Gastrocnemius medialis (tissue), 4 donors: ENCODE measurements around the gene SYT9. TPM values are rescaled to one million over a fixed set of nuclear protein-coding genes. Genes with fewer than 3 reads are reported as not detected.

Experiments used
- ATAC-seq, 2 donors: fragments of 150-250 bp; one replicate each; pipeline ENCODE4 v1.9.1; 2016
- DNase-seq, 2 donors: peaks; one replicate each; pipeline ENCODE4 v3.0.0-alpha.2; 2019
- H3K27ac ChIP-seq, 4 donors: fragments of 200-600 bp; sonication (generic); 1 replicate in 1 of 4; 2 replicates in 3 of 4; pipeline ENCODE4 v1.5.1; 2016 to 2018; ENCODE audit warnings: mild to moderate bottlenecking in 2 of 4, moderate library complexity in 1 of 4
- H3K27me3 ChIP-seq, 3 donors: fragments of 200-600 bp; sonication (generic) in 2 of 3; 1 replicate in 1 of 3; 2 replicates in 2 of 3; pipeline versions ENCODE4 v1.5.1 to v1.6.0; 2016 to 2019; ENCODE audit warnings: mild to moderate bottlenecking in 1 of 3, moderate library complexity in 1 of 3
- H3K36me3 ChIP-seq, 2 donors: fragments of 200-600 bp; sonication (generic) in 1 of 2; one replicate each; pipeline ENCODE4 v1.5.1; 2017 to 2018
- H3K4me1 ChIP-seq, 2 donors: fragments of 200-600 bp; sonication (generic) in 1 of 2; one replicate each; pipeline ENCODE4 v1.5.1; 2016 to 2017; ENCODE audit warnings: mild to moderate bottlenecking in 2 of 2
- H3K4me3 ChIP-seq, 4 donors: fragments of 200-600 bp; sonication (generic) in 3 of 4; 1 replicate in 1 of 4; 2 replicates in 3 of 4; pipeline ENCODE4 v1.5.1; 2016 to 2019; ENCODE audit warnings: mild to moderate bottlenecking in 2 of 4
- H3K9me3 ChIP-seq, 3 donors: fragments of 200-600 bp; sonication (generic) in 2 of 3; 1 replicate in 1 of 3; 2 replicates in 2 of 3; pipeline ENCODE4 v1.5.1; 2016 to 2019
- POLR2A ChIP-seq, 2 donors: fragments of 450-650 bp; IDR thresholded peaks; one replicate each; pipeline ENCODE4 v1.6.1; 2017; ENCODE audit warnings: antibody characterized with exemption in 2 of 2, mild to moderate bottlenecking in 2 of 2, moderate library complexity in 2 of 2
- in situ Hi-C, 4 donors: fragments of 200-750 bp; cut with MboI; loops; one replicate each; pipeline versions ENCODE4 v1.15.0 to v1.8.0; 2017; ENCODE audit warnings: low sequenced_read_pairs in 4 of 4
- intact Hi-C: fragments of 100-400 bp; cut with DNase I; formaldehyde crosslinking; loops from one replicate; pipeline ENCODE4 v1.15.1; 2023; ENCODE audit warnings: low total_unique reads
- total RNA-seq, 4 donors: library from RNA; depleted of rRNA; stranded (reverse); fragments of >200 nt; gene quantifications; one replicate each; pipeline versions ENCODE4 v1.1.0 to v1.2.3, GENCODE V29; 2016
- TF ChIP-seq, protein P1 (sequence below), 5 experiments: fragments of 450-650 bp in 3 of 5; fragments of 200-600 bp in 2 of 5; sonication (generic) in 2 of 5; IDR thresholded peaks in 4 of 5; conservative IDR thresholded peaks in 1 of 5; 1 replicate in 4 of 5; 2 replicates in 1 of 5; pipeline ENCODE4 v1.5.1; 2016 to 2019; ENCODE audit warnings: antibody characterized with exemption in 5 of 5, mild to moderate bottlenecking in 3 of 5, moderate library complexity in 3 of 5

The SYT9 gene
- total RNA-seq, 4 donors from 2014 or later: 0.09 TPM; not detected in 3

DNA sequence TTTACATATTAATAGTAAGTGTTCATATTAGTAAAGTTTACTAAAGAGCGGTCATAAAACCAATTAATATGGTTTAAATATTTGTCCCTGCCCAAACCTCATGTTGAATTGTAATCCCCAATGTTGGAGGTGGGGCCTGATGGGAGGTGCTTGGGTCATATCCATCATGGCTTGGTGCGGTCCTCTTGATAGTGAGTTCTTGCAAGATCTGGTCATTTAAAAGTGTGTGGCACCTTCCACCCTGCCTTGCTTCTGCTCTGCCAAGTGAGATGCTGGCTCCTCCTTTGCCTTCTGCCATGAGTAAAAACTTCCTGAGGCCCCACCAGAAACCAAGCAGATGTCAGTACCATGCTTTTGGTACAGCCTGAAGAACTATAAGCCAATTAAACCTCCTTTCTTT, 178.8 kb downstream of the SYT9 start:
- ATAC-seq (no peak), DNase-seq (no peak)
- no peaks in the 10 kb centered on the region for H3K27me3 ChIP-seq
- H3K4me3 ChIP-seq: no peak overlapping the region
- no peak for TF ChIP-seq POLR2A (IDR thresholded peaks at IDR 0.05)
- TF ChIP-seq, protein P1, sequence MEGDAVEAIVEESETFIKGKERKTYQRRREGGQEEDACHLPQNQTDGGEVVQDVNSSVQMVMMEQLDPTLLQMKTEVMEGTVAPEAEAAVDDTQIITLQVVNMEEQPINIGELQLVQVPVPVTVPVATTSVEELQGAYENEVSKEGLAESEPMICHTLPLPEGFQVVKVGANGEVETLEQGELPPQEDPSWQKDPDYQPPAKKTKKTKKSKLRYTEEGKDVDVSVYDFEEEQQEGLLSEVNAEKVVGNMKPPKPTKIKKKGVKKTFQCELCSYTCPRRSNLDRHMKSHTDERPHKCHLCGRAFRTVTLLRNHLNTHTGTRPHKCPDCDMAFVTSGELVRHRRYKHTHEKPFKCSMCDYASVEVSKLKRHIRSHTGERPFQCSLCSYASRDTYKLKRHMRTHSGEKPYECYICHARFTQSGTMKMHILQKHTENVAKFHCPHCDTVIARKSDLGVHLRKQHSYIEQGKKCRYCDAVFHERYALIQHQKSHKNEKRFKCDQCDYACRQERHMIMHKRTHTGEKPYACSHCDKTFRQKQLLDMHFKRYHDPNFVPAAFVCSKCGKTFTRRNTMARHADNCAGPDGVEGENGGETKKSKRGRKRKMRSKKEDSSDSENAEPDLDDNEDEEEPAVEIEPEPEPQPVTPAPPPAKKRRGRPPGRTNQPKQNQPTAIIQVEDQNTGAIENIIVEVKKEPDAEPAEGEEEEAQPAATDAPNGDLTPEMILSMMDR (IDR thresholded peaks at IDR 0.05 in 4 of 5, conservative IDR thresholded peaks at IDR 0.05 in 1 of 5): no peak
- intact Hi-C loops: no loop called here
- no peaks in the 10 kb centered on the region for H3K4me1 ChIP-seq
- H3K27ac ChIP-seq: no peak overlapping the region
- no peaks in the 10 kb centered on the region for H3K36me3 ChIP-seq
- no peaks in the 10 kb centered on the region for H3K9me3 ChIP-seq
- in situ Hi-C loops: loop anchor here in 2 of 4 donors (25.0 kb wide), 1 partner anchor 318 kb away; no protein-coding TSS in a partner anchor

DNA sequence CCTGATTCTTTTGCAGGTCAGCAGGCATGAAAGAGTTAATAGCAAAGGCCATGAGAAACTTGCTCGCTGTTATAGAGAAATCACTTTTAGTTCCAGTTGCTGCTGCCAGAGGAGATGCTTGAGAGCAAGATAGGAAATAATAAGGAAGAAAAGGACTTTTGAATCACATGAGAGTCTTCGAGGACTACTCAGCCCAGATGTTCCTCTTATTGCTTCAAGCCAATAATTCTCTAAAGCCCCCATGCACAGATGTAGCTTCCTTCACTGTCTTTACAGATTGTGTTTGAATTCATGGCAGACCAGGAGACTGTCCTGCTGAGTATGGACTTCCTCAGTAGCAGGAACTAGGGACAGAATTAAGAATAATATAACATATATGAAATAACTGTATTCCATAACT, 183.5 kb downstream of the SYT9 start:
- Histone ChIP-seq H3K9me3 (no peaks in the 10 kb centered on the region), H3K4me1 (no peaks in the 10 kb centered on the region), H3K4me3 (no peak overlapping the region), H3K36me3 (no peaks in the 10 kb centered on the region), H3K27ac (no peak overlapping the region), H3K27me3 (no peaks in the 10 kb centered on the region)
- TF ChIP-seq, protein P1 (IDR thresholded peaks at IDR 0.05 in 4 of 5, conservative IDR thresholded peaks at IDR 0.05 in 1 of 5): no peak
- ATAC-seq (no peak), DNase-seq (no peak)
- in situ Hi-C loops: loop anchor here in 2 of 4 donors (25.0 kb wide), 1 partner anchor 323 kb away; no protein-coding TSS in a partner anchor
- intact Hi-C loops: no loop called here

DNA sequence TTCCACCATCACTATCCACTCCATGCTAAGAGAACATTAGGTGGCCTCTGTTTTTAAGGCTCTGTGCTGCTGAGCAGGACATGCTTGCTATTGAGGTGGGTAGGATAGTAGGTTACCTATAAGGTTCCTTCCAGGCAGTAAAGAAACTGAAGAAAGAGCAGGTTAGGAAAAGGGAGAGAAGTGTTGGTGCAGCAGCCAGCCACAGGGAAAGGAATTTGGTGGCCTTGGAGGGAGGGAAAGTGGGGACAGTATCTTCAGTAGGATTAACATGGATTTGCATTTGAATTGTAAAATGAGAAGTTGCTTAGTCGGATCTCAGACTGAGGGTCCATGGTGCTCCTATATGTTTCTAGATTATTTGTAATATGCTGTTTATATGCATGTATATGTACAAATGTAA, 184.4 kb downstream of the SYT9 start:
- ATAC-seq: no peak
- Histone ChIP-seq H3K4me3 (no peak overlapping the region), H3K27me3 (no peaks in the 10 kb centered on the region), H3K36me3 (no peaks in the 10 kb centered on the region), H3K9me3 (no peaks in the 10 kb centered on the region), H3K4me1 (no peaks in the 10 kb centered on the region), H3K27ac (no peak overlapping the region)
- in situ Hi-C loops (loop anchor here in 2 of 4 donors (25.0 kb wide), 1 partner anchor 324 kb away; no protein-coding TSS in a partner anchor), intact Hi-C loops (no loop called here)
- DNase-seq: no peak
- no peak for TF ChIP-seq POLR2A (IDR thresholded peaks at IDR 0.05)
- TF ChIP-seq, protein P1 (IDR thresholded peaks at IDR 0.05 in 4 of 5, conservative IDR thresholded peaks at IDR 0.05 in 1 of 5): no peak

DNA sequence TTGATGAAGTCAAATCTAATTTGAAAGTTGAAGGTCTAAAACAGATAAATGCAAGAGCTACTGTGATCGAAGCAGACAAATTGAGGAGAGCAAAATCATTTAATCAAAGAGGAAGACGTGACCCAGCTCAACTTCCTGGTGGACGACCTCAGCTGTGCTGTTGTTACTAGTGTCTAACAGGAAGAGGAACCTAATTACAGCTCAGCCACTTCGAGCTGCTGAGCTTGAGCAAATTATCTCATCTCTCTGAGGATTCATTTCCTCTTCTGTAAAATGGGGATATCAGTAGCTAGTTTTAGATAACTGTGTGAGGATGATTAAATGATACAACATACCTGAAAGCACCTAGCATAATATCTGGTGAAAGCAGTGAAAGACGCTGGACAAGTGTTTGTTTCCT, 185.0 kb downstream of the SYT9 start:
- Histone ChIP-seq H3K36me3 (no peaks in the 10 kb centered on the region), H3K4me3 (no peak overlapping the region), H3K4me1 (no peaks in the 10 kb centered on the region), H3K27ac (no peak overlapping the region), H3K27me3 (no peaks in the 10 kb centered on the region), H3K9me3 (no peaks in the 10 kb centered on the region)
- in situ Hi-C loops: loop anchor here in 2 of 4 donors (25.0 kb wide), 1 partner anchor 324 kb away; no protein-coding TSS in a partner anchor
- intact Hi-C loops: no loop called here
- DNase-seq (no peak), ATAC-seq (no peak)
- TF ChIP-seq, protein P1 (IDR thresholded peaks at IDR 0.05 in 4 of 5, conservative IDR thresholded peaks at IDR 0.05 in 1 of 5): no peak
- TF ChIP-seq POLR2A (IDR thresholded peaks at IDR 0.05): no peak

DNA sequence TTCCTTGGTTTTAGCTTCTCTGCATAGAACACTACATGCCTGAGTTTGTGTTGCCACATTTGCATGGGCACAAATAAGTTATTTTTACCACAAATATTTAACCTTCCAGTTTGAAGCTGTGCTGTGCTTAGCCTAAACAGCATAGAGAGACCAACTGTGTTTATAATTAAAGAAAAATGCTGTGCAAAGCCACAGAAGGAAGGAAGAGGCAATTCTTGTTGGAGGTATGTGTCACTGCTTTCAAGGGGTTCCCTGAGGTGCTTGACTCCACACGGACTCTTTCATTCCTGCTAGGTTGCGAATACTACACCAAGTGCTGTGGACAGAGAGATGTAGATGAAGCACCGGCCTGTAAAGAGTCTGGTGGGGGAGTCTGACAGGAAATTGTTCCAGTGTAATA, 186.0 kb downstream of the SYT9 start:
- no peak for ATAC-seq
- in situ Hi-C loops: loop anchor here in 2 of 4 donors (25.0 kb wide), 1 partner anchor 325 kb away; no protein-coding TSS in a partner anchor

More for the DNA sequence above, 186.0 kb downstream of the SYT9 start:
- no peaks in the 10 kb centered on the region for H3K9me3 ChIP-seq
- H3K4me3 ChIP-seq: no peak overlapping the region
- DNase-seq: no peak
- no peak overlapping the region for H3K27ac ChIP-seq
- no peaks in the 10 kb centered on the region for H3K36me3 ChIP-seq
- intact Hi-C loops: no loop called here
- H3K4me1 ChIP-seq: no peaks in the 10 kb centered on the region
- no peaks in the 10 kb centered on the region for H3K27me3 ChIP-seq
- TF ChIP-seq, protein P1 (IDR thresholded peaks at IDR 0.05 in 4 of 5, conservative IDR thresholded peaks at IDR 0.05 in 1 of 5): no peak
